ENCODE measurements around the gene HK3. TPM values are rescaled to one million over a fixed set of nuclear protein-coding genes. Genes with fewer than 3 reads are reported as not detected.

Gene HK3
- total and polyA plus RNA-seq, 2 of the 8 experiments (the other 6 are each of a cell fraction or from before 2014, with no cell fraction given) = not detected

DNA sequence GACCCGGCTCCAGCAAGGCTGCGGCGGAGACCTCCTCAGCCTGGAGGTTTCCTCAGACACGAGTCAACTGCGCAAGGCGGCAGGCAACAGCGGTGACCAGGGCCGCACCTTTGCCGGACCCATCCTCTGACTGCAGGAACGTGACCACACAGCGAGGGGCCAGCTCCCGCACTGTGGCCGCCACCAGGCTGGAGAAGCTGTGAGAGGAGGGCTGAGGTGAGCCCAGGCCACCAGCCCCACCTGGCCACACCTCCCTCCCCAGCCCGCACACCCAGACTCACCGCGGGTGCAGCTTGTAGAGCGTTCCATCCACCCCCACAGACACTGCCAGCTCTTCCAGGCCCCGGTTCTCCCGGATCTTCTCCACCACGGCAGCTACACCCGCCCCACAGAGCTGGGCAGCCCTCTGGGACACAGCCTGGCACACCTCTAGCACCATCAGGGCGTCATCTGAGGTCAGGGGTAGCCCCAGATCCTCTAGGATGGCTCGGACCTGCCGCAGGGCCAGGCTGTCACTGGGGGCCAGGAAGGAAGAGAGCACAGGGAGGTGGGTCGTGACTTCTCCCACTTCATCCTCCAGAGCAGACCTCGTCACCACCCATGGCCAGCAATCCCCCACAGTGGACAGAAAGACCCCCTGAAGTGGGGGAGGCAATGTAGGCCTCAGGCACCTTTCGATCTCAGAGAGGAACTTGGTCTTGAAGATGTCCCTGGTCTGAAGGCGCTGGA lies 18.0 kb downstream of the HK3 start:
- no peaks in the 10 kb centered on the region for H3K27me3 ChIP-seq (replicated peaks in 1 of 4; ENCODE audit: control insufficient read depth in 3 of 4, extremely low read depth in 1 of 4, insufficient read depth in 3 of 4, low read length in 3 of 4)
- no peaks in the 10 kb centered on the region for H4K20me1 ChIP-seq (replicated peaks in 1 of 2; ENCODE audit: control insufficient read depth in 1 of 2, insufficient read depth in 2 of 2, low read length in 2 of 2)
- no peak for FAIRE-seq
- H3K23ac ChIP-seq (ENCODE audit: insufficient read length) = no peak overlapping the region
- H3K4me1 ChIP-seq (replicated peaks in 1 of 4; ENCODE audit: control insufficient read depth in 3 of 4, insufficient read depth in 4 of 4, low read length in 3 of 4) = peaks cover 0 to 4% (median 1%) of the 10 kb centered on the region in 4 experiments; a peak in 3 of 7 replicates
- no peak overlapping the region for H3K9ac ChIP-seq (replicated peaks in 1 of 4; ENCODE audit: extremely low read depth in 1 of 4, low read depth in 3 of 4, low read length in 3 of 4)
- ChIA-PET POLR2A (ENCODE audit: partially characterized antibody) (interaction anchor here (1.6 kb wide), 1 partner anchor 18 kb away, joined by 4 read pairs; no protein-coding TSS in a partner anchor), CTCF (ENCODE audit: partially characterized antibody) (interaction anchor here (0.8 to 5.4 kb wide), 5 partner anchors 11 to 220 kb away, joined by 3 to 34 read pairs (median 3); no protein-coding TSS in a partner anchor)
- H2BK15ac ChIP-seq (ENCODE audit: low read length) = no peak overlapping the region
- WGBS, 2 experiments (ENCODE audit: extremely low coverage in 1 of 2, insufficient coverage in 1 of 2, insufficient read length in 1 of 2, insufficient replicate concordance in 2 of 2, low coverage in 1 of 2, low lambda C conversion rate in 2 of 2, missing lambda C conversion rate in 1 of 2) = 90% methylated on average over 26 of the region's 28 CpGs; no CpG with 5 or more reads in 1 of the 2 experiments
- no peak overlapping the region for H3K27ac ChIP-seq (ENCODE audit: low read depth, low read length)
- H4K8ac ChIP-seq (ENCODE audit: extremely low read depth, insufficient read depth, low read length) = no peak overlapping the region
- H3K14ac ChIP-seq (ENCODE audit: insufficient read length) = no peak overlapping the region
- TF ChIP-seq EGR1 (IDR thresholded peaks at IDR 0.05; ENCODE audit: borderline replicate concordance, low read depth, low read length) = no peak
- TF ChIP-seq HDAC6 (IDR thresholded peaks at IDR 0.05; ENCODE audit: low read depth, low read length) = no peak
- H3K4me3 ChIP-seq (ENCODE audit: extremely low read depth in 1 of 4, insufficient read depth in 2 of 4, low read depth in 3 of 4, low read length in 4 of 4) = no peak overlapping the region
- H2BK12ac ChIP-seq (ENCODE audit: low read depth, low read length) = no peak overlapping the region
- H3K79me2 ChIP-seq (ENCODE audit: control insufficient read depth in 1 of 2, insufficient read depth in 2 of 2, low read length in 2 of 2) = no peaks in the 10 kb centered on the region
- H2AFZ ChIP-seq (ENCODE audit: low read length) = no peak overlapping the region
- no peak overlapping the region for H4K91ac ChIP-seq (replicated peaks; ENCODE audit: insufficient read length, low read length)
- H3K18ac ChIP-seq (ENCODE audit: extremely low read depth, low read length) = no peak overlapping the region
- H2BK5ac ChIP-seq (ENCODE audit: low read depth, low read length) = no peak overlapping the region
- no peaks in the 10 kb centered on the region for H3K36me3 ChIP-seq (ENCODE audit: control insufficient read depth in 2 of 4, insufficient read depth in 4 of 4, low read length in 3 of 4)
- no peak overlapping the region for H3K4ac ChIP-seq (replicated peaks; ENCODE audit: insufficient read length, low read depth, low read length)
- no peak overlapping the region for H4K5ac ChIP-seq (ENCODE audit: insufficient read length, low read depth, low read length)
- no peak overlapping the region for H3K4me2 ChIP-seq (ENCODE audit: insufficient read depth in 1 of 2, low read depth in 2 of 2, low read length in 2 of 2)
- H2BK120ac ChIP-seq (replicated peaks; ENCODE audit: low read depth, low read length) = no peak overlapping the region
- no peaks in the 10 kb centered on the region for H3K79me1 ChIP-seq (ENCODE audit: low read depth, low read length)
- H2BK20ac ChIP-seq (ENCODE audit: low read length) = no peak overlapping the region
- H3K23me2 ChIP-seq (ENCODE audit: low read depth, low read length) = no peaks in the 10 kb centered on the region
- H3K9me3 ChIP-seq (ENCODE audit: insufficient read depth in 2 of 2, low read depth in 1 of 2, low read length in 1 of 2) = no peaks in the 10 kb centered on the region
- no peak overlapping the region for H2AK5ac ChIP-seq (ENCODE audit: low read depth, low read length)
- DNase-seq (ENCODE audit: low read depth in 1 of 2, low spot score in 2 of 2) = no peak
- H3K56ac ChIP-seq (replicated peaks; ENCODE audit: insufficient read length, low read depth, low read length) = no peak overlapping the region

Data from H1 (cell line).